GM18873 (cell line): Measurements from ENCODE around the gene RBBP5.

Source experiments
- ATAC-seq: cut with Tn5 transposase; IDR thresholded peaks from one replicate; pipeline ENCODE4 v1.9.1; 2021; ENCODE audit warnings: mild to moderate bottlenecking, moderate library complexity, moderate number of reproducible peaks; ENCODE audit not compliant: unreplicated experiment, low FRiP score

The RBBP5 gene

GRCh38 chr1:205038132-205038786 lies 83.5 kb downstream of the RBBP5 start:
- ATAC-seq, result no peak

GRCh38 chr1:205037539-205037938 lies 84.2 kb downstream of the RBBP5 start:
- ATAC-seq, result no peak
